ENCODE results near the gene PPP2R5E.

PPP2R5E gene

GRCh38 chr14:63563370-63564026 lies 20.3 kb upstream of the PPP2R5E start:
- H3K79me2 ChIP-seq (ENCODE audit: insufficient read depth, low read length), result no peaks in the 10 kb centered on the region
- no peaks in the 10 kb centered on the region for H3K27me3 ChIP-seq (ENCODE audit: low read length)
- H4K20me1 ChIP-seq (ENCODE audit: low read depth, low read length), result no peaks in the 10 kb centered on the region
- no peak overlapping the region for H3K27ac ChIP-seq (ENCODE audit: low read depth, low read length)
- H3K9me3 ChIP-seq (ENCODE audit: insufficient read depth, low read length), result no peaks in the 10 kb centered on the region
- H3K9me2 ChIP-seq (replicated peaks; ENCODE audit: insufficient read depth, low read length), result no peaks in the 10 kb centered on the region
- no peak for TF ChIP-seq EZH2phosphoT487 (conservative IDR thresholded peaks at IDR 0.05; ENCODE audit: low read length)
- TF ChIP-seq CTCF (IDR thresholded peaks at IDR 0.05; ENCODE audit: insufficient read depth, low read length, poor library complexity, severe bottlenecking), result no peak
- H3K36me3 ChIP-seq (ENCODE audit: low read length), result no peaks in the 10 kb centered on the region
- H3K4me3 ChIP-seq (ENCODE audit: insufficient read depth, low read length, poor library complexity, severe bottlenecking), result no peak overlapping the region
- no peaks in the 10 kb centered on the region for H3F3A ChIP-seq (ENCODE audit: insufficient read depth)
- no peak overlapping the region for H2AFZ ChIP-seq (ENCODE audit: low read depth, low read length, severe bottlenecking)
- H3K9ac ChIP-seq (ENCODE audit: low read length), result no peak overlapping the region
- H3K4me2 ChIP-seq (ENCODE audit: low read depth, low read length, poor library complexity, severe bottlenecking), result no peak overlapping the region

- Histone ChIP-seq H3K4me3 (ENCODE audit: insufficient read depth, low read length, poor library complexity, severe bottlenecking) (no peak overlapping the region), H3K36me3 (ENCODE audit: low read length) (no peaks in the 10 kb centered on the region), H4K20me1 (ENCODE audit: low read depth, low read length) (no peaks in the 10 kb centered on the region), H3K9me3 (ENCODE audit: insufficient read depth, low read length) (no peaks in the 10 kb centered on the region), H2AFZ (ENCODE audit: low read depth, low read length, severe bottlenecking) (no peak overlapping the region), H3K9ac (ENCODE audit: low read length) (no peak overlapping the region), H3K79me2 (ENCODE audit: insufficient read depth, low read length) (no peaks in the 10 kb centered on the region), H3K27me3 (ENCODE audit: low read length) (no peaks in the 10 kb centered on the region), H3F3A (ENCODE audit: insufficient read depth) (no peaks in the 10 kb centered on the region), H3K27ac (ENCODE audit: low read depth, low read length) (no peak overlapping the region), H3K9me2 (replicated peaks; ENCODE audit: insufficient read depth, low read length) (no peaks in the 10 kb centered on the region), H3K4me2 (ENCODE audit: low read depth, low read length, poor library complexity, severe bottlenecking) (no peak overlapping the region)
- TF ChIP-seq CTCF (IDR thresholded peaks at IDR 0.05; ENCODE audit: insufficient read depth, low read length, poor library complexity, severe bottlenecking) (no peak), EZH2phosphoT487 (conservative IDR thresholded peaks at IDR 0.05; ENCODE audit: low read length) (no peak)
Measured at GRCh38 chr14:63562405-63562804, 19.2 kb upstream of the PPP2R5E start.

- no peak overlapping the region for H3K9ac ChIP-seq (ENCODE audit: low read length)
- H3F3A ChIP-seq (ENCODE audit: insufficient read depth), result no peaks in the 10 kb centered on the region
- H3K4me2 ChIP-seq (ENCODE audit: low read depth, low read length, poor library complexity, severe bottlenecking), result no peak overlapping the region
- no peaks in the 10 kb centered on the region for H3K79me2 ChIP-seq (ENCODE audit: insufficient read depth, low read length)
- TF ChIP-seq CTCF (IDR thresholded peaks at IDR 0.05; ENCODE audit: insufficient read depth, low read length, poor library complexity, severe bottlenecking), result no peak
- no peak for TF ChIP-seq EZH2phosphoT487 (conservative IDR thresholded peaks at IDR 0.05; ENCODE audit: low read length)
- no peaks in the 10 kb centered on the region for H3K9me3 ChIP-seq (ENCODE audit: insufficient read depth, low read length)
- no peaks in the 10 kb centered on the region for H3K36me3 ChIP-seq (ENCODE audit: low read length)
- no peaks in the 10 kb centered on the region for H3K9me2 ChIP-seq (replicated peaks; ENCODE audit: insufficient read depth, low read length)
- no peak overlapping the region for H3K27ac ChIP-seq (ENCODE audit: low read depth, low read length)
- H3K4me3 ChIP-seq (ENCODE audit: insufficient read depth, low read length, poor library complexity, severe bottlenecking), result no peak overlapping the region
- no peaks in the 10 kb centered on the region for H3K27me3 ChIP-seq (ENCODE audit: low read length)
- no peaks in the 10 kb centered on the region for H4K20me1 ChIP-seq (ENCODE audit: low read depth, low read length)
- no peak overlapping the region for H2AFZ ChIP-seq (ENCODE audit: low read depth, low read length, severe bottlenecking)
Measured at GRCh38 chr14:63555572-63555971, 12.4 kb upstream of the PPP2R5E start.
